Ovary (tissue), 3 donors: Measurements from ENCODE around the gene UROC1.

ENCODE experiments used
- EP300 ChIP-seq: sonication (generic); formaldehyde crosslinking; IDR thresholded peaks from one replicate; pipeline ENCODE4 v1.6.1; 2017; ENCODE audit warnings: antibody characterized with exemption
- POLR2A ChIP-seq: fragments of 450-650 bp; IDR thresholded peaks from one replicate; pipeline ENCODE4 v1.6.1; 2017; ENCODE audit warnings: antibody characterized with exemption, mild to moderate bottlenecking, moderate library complexity
- TF ChIP-seq, protein P1 (sequence below), 3 donors: fragments of 450-650 bp in 2 of 3; fragments of 200-600 bp in 1 of 3; IDR thresholded peaks; one replicate each; pipeline versions ENCODE4 v1.5.1 to v1.8.0; 2016 to 2022; ENCODE audit warnings: antibody characterized with exemption in 3 of 3, mild to moderate bottlenecking in 1 of 3
- donor health status: DM: no; HTN: no; CAD: no.

DNA sequence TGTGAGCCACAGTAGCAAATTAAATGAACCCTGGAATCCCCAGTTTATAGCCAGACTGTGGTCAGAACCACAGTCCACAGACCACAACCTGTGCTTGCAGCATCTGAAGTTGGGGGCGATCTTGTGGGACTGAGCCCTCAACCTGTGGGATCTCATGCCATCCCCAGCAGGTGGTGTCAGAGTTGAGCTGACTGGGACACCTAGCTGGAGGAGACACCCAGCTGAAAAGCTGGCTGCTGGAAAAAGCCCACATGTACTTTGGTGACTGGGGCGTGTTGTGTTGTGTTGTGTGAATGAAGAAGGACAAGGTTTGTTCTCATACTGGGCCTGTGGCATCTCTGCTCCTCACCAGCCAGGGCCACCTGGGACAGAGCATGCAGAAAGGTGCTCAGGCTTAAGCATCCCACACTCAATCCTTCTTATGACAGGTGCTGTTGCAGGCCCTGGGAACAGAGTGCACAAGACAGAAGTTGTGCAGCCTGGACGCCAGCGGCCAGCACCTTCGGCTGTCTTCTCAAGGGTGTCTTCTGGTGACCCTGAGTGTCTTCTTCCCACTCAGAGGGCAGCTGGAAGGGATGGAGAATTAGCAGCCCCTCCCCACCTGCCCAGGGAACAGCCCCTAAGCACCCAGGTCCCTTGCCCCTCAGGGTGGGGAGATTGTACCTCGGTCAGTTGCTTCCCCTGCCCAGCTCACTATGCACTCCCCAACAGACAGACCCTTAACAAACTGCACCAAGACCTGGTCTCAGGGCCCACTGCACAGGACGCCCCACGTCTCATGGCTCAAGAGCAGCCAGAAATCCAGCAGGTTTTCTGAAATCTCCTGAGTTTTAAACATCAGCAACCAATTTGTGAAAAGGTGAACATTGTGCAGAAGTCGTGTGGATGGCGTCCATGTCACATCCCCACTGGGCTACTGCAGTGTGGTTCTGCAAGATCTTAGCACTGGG is 2.2 kb upstream of the UROC1 start:
- TF ChIP-seq, protein P1, sequence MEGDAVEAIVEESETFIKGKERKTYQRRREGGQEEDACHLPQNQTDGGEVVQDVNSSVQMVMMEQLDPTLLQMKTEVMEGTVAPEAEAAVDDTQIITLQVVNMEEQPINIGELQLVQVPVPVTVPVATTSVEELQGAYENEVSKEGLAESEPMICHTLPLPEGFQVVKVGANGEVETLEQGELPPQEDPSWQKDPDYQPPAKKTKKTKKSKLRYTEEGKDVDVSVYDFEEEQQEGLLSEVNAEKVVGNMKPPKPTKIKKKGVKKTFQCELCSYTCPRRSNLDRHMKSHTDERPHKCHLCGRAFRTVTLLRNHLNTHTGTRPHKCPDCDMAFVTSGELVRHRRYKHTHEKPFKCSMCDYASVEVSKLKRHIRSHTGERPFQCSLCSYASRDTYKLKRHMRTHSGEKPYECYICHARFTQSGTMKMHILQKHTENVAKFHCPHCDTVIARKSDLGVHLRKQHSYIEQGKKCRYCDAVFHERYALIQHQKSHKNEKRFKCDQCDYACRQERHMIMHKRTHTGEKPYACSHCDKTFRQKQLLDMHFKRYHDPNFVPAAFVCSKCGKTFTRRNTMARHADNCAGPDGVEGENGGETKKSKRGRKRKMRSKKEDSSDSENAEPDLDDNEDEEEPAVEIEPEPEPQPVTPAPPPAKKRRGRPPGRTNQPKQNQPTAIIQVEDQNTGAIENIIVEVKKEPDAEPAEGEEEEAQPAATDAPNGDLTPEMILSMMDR (IDR thresholded peaks at IDR 0.05), result no peak
- TF ChIP-seq POLR2A (no peak), EP300 (no peak)
